Nucleus accumbens (tissue), 56 donors: Measurements from ENCODE around the gene PTOV1.
A peak's percentile ranks its signal among the peaks of the same experiment; 100 is the strongest.
"Not testable (repeated sequence)": the region's sequence is repeated elsewhere in the genome, so short reads cannot be mapped to it uniquely, and the experiment has no call there.

Source experiments
- DNase-seq, 56 donors: peaks; one replicate each; lab custom pipeline; 2025; lab: John Stamatoyannopoulos, UW

PTOV1 gene

DNA sequence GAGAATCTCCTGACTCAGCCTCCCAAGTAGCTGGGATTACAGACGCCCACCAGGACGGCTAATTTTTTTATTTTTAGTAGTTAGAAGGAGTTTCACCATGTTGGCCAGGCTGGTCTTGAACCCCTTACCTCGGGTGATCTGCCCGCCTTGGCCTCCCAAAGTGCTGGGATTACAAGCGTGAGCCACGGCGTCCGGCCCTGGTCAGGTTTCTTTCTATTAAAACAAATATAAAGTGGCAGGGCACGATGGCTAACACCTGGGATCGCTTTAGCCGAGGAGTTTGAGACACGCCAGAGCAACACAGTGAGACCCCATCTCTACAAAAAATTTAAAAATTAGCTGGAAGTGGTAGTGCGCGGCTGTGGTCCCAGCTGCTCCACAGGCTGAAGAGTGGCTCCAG lies 34.4 kb upstream of the PTOV1 start:
- no peak for DNase-seq

DNA sequence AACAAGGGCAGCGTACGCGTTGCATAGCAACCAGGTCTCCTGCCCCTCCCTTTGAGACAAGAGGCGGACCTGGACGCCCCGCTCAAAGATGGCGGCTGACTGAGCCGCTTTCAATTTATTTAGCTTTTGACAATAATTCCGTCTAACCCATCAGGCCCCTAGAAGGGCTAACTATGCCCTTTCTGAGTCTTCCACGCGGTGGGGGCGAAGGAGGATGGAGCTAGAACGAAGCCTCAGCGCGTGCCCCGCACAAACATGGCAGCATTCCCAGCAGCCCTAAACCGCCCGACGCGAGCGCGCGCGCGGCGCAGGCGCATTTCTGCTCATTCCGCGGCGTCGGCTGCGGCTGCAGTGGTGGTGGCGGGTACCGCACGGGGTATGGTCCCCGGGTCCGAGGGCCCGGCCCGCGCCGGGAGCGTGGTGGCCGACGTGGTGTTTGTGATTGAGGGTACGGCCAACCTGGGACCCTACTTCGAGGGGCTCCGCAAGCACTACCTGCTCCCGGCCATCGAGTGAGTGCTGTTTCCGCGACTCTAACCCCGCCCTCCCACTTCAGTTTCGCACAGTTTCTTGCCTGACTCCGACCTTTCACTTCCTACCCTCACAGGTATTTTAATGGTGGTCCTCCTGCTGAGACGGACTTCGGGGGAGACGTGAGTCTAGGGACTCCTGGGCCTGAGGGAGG lies 32.9 kb upstream of the PTOV1 start, which contains the start of gene MED25:
Gene MED25, plus strand, starts transcription at position 326 of the 685 bp plus-strand sequence. Its CDS starts 53 bp downstream, at position 379.
- peak in 54 of 56 donors; percentile 37 to 94 (median 81) for DNase-seq

DNA sequence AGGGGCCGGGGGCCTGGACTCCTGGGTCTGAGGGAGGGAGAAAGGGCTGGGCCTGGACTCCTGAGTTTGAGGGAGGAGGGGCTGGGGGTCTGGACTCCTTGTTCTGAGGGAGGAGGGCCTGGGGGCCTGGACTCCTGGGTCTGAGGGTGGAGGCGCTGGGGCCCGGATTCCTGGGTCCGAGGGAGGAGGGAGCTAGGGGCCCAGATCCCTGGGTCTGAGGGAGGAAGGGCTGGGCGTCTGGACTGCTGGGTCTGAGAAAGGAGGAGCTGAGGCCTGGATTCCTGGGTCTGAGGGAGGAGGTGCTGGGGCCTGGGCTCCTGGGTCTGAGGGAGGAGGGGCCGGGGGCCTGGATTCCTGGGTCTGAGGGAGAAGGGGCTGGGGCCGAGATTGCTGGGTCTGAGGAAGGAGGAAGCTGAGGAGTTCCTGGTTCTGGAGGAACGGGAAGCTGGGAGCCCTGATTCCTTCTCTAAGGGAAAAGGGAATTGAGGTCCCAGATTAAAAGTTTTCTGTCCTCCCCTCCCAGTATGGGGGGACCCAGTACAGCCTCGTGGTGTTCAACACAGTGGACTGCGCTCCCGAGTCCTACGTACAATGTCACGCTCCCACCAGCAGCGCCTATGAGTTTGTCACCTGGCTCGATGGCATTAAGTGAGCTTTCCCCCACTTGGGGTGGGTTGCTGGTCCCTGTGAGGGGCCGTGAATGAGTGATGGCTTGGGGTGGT lies 32.1 kb upstream of the PTOV1 start:
- no peak for DNase-seq

DNA sequence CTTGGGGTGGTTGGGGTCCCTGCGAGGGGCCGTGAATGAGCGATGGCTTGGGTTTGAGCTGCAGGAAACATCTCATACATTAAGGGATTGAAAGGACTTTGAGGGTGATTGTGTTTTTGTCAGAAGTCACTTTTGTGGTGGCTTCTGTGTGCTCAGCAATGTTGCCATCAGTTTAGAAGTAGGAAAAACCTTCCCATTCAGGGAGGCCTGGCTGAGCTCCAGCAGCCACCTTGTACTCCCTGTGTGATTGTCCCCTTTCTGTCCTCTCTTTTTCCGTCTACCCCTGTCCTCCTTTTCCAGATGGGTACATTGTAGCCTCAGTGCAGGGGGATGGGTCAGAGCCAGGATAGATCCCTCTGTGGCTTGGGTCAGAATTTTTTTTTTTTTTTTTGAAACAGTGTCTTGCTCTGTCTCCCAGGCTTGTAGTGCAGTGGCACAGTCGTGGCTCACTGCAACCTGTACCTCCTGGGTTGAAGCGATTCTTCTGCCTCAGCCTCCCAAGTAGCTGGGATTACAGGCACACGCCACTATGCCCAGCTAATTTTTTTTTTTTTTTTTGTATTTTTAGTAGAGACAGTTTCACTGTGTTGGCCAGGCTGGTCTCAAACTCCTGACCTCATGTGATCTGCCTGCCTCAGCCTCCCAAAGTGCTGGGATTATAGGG lies 31.4 kb upstream of the PTOV1 start:
- not testable (repeated sequence) for DNase-seq

DNA sequence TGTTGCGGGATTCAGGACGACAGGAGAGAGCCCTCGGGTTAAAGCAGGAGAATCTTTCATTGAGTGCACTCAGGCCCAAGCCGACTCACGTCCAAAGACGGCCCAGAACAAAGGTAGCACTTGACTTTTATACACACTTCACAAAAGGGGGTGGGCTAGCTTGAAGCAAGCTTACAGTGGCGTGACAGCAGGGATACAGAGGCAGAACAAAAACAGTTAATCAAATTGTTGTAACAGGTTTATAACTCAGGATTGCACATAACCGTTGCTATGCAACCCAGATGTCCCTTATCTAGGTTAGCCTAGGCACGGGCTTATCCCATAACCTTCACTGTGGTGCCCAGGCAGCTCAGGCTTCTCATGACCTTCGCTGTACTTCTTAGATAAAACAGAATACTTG lies 30.8 kb upstream of the PTOV1 start:
- no peak for DNase-seq

DNA sequence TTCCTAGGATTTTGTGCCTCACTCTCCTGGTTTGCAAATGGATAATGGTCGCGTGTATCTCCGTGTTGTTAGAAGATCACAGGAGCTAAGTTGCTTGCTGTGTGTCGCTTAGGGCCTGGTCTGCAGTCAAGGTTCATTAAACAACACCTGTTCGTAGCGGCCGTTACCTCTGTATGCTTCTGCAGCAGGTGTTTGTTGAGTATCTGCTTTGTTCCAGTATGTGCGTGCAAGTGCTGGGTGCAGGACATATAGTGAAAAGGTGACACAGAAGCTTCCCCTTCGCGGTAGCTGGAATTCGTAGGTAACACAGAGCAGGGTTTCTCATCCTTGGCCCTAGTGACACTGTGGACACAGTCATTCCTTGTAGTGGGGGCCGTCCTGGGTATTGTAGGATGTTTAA lies 27.5 kb upstream of the PTOV1 start:
- DNase-seq: no peak

- no peak for DNase-seq
Observed at GRCh38 chr19:49824662-49825061, 26.3 kb upstream of the PTOV1 start.

GRCh38 chr19:49827034-49827433 lies 23.9 kb upstream of the PTOV1 start:
- DNase-seq: no peak

GRCh38 chr19:49829200-49829599 lies 21.8 kb upstream of the PTOV1 start:
- no peak for DNase-seq

GRCh38 chr19:49829721-49830120 lies 21.2 kb upstream of the PTOV1 start:
- no peak for DNase-seq

DNA sequence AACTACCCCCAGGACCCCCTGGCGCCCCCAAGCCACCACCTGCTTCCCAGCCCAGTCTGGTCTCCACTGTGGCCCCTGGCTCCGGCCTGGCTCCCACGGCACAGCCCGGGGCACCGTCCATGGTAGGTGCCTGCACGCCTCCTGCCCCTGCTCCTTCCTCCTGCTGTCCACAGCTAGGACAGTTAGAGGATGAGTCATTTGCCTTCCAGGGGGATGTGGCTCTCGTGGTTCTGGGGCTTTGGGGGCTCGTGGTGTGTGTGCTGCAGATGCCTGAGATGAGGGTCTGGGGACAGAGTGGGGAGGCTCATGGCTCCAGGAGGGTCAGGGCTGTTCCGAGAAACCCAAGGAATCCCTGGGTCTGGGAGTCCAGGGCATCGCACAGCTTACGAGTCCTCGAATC lies 20.2 kb upstream of the PTOV1 start:
- DNase-seq: no peak

GRCh38 chr19:49831592-49831991 lies 19.4 kb upstream of the PTOV1 start:
- DNase-seq: no peak

DNA sequence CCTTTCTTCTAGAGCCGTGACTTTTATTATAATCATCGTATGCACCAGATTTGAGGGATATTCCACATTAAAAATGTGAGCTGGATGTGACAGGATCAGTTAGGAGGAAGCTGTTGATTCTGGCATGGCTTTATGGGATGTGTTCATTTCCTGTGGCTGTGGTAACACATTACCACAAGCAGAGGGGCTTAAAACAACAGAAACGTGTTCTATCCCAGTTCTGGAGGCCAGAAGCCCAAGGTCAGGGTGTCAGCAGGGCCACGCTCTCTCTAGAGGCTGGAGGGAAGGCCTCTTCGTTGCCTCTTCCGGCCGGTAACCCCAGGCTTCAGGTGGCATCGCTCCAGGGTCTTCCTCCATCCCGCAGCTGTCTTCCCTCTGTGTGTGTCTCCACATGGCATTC lies 18.4 kb upstream of the PTOV1 start:
- DNase-seq: no peak

DNA sequence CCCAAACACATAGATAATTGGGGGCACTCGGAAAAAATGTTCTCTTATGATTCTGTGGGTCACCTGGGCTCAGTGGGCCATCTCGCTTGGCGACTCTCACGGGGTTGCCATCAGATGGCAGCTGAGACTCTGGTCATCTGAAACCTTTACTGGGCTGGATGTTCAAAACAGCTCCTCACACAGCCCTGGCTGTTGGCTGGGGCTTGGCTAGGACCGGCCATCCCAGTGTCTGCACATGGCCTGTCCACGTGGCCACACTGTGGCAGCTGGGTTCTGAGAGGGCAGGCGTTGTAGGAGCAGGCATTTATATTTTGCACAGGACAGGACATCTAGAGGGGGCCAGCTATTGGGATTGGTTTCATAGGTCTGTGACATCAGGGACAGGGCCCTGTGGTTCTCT lies 17.4 kb upstream of the PTOV1 start:
- no peak for DNase-seq

GRCh38 chr19:49835562-49835961 lies 15.4 kb upstream of the PTOV1 start:
- DNase-seq: no peak

DNA sequence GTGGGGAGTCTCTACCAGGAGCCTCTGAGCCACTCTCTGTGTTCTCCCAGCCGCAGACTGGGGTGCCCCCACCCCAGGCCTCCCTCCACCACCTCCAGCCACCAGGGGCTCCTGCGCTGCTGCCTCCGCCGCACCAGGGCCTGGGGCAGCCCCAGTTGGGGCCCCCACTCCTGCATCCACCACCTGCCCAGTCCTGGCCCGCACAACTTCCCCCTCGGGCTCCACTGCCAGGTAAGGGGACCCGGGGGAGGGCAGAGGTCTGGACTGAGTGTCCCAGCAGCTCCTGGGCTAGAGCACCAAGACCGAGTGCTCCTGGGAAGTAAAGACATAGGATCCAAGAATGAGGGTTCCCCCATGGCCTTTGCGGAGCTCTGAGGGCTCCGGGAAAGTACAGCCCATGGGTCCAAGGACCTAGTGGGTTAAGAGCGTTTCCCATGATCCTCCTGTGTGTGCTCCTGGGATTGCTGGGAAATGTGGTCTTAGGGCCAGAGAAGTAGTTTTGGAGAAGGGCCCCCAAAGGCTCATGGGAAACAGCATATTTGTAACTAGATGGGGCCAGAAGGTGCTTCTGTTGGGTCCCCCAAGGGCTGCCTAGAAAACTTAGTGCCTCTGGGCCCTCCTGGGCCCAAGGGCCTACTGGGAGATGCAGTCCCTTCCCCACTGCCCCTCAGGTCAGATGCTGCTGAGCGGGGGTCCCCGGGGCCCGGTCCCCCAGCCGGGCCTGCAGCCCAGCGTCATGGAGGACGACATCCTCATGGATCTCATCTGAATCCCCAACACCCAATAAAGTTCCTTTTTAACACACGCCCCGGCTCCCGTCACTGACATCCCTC lies 14.6 kb upstream of the PTOV1 start:
- DNase-seq: no peak

- no peak for DNase-seq
Observed at GRCh38 chr19:49837009-49837310, 14.0 kb upstream of the PTOV1 start.

DNA sequence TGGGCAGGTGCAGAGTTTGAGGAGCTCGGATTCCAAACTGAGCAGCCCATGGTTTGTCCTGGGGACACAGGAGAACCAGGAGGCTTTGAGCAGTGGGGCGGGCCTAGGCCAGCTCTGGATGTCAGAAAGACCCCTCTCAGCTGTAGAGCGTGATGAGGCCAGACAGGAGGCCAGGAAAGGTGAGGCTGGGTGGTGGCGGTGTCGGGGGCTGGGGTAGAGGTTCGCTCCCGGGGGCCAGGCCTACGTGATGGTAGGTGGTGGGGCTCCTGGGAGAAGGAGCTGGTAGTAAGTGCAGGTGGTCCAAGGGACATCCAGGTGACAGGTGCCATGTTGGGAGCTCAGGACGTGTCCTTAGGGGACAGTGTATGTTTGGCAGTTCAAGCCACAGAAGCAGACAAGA lies 13.5 kb upstream of the PTOV1 start:
- DNase-seq: no peak

DNA sequence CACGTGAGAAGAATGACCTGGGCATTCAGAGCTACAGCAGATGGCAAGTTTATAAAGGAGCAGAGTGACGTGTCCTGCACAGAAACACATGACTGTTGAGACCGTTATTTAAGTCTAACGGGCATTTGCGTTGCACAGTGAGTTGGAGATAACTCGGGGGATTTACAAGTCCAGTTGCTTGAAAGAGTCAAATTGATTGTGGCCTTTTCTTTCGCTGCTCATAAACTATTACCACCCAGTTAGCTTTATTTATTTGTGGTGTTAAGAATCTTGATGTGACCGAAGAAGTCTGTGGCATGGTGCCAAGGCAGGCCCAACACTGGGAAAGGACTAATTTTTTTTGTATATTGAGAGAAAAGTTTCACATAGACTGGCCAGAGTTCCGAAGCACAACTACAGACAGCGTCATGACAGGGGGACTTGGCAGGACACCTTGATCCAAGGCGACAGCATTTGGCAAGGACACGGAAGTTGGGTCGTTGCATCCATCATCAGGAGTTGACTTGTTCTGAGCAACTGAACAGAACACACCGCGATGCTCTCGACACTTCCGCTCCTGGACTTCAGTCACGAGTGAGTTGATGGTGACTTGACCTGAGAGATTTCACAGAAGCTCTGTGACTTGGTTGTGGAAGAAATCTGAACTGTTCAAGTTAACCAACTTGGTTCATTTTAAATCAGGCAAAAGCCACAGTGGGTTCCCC lies 11.9 kb upstream of the PTOV1 start:
- DNase-seq: peak in 1 of 56 donors; percentile 6

DNA sequence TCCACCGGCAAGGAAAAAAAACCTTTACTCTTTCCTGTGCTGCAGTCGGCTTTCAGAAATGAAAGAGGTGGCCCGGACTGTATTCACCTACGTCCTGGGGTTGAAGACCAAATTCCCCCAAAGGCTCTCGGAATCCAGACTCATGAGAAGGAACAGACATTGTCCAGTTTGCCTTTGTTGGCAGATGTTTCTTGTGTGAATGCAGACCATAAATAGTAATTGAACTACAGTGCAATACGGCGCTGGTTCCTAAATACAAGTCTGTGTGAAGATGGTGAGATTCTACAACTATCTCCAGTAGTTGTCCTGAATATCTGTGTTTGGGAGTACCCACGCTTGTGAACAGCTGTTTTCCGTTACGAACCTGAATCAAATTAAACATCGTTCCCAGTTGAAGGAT lies 11.2 kb upstream of the PTOV1 start:
- no peak for DNase-seq
